Ammon's horn (tissue), 1 donor: ENCODE results near the gene SPRED2.

Experiments used
- DNase-seq: peaks from one replicate; pipeline ENCODE4 v3.0.0-alpha.2; 2016; ENCODE audit warnings: low spot score

SPRED2 gene

DNA sequence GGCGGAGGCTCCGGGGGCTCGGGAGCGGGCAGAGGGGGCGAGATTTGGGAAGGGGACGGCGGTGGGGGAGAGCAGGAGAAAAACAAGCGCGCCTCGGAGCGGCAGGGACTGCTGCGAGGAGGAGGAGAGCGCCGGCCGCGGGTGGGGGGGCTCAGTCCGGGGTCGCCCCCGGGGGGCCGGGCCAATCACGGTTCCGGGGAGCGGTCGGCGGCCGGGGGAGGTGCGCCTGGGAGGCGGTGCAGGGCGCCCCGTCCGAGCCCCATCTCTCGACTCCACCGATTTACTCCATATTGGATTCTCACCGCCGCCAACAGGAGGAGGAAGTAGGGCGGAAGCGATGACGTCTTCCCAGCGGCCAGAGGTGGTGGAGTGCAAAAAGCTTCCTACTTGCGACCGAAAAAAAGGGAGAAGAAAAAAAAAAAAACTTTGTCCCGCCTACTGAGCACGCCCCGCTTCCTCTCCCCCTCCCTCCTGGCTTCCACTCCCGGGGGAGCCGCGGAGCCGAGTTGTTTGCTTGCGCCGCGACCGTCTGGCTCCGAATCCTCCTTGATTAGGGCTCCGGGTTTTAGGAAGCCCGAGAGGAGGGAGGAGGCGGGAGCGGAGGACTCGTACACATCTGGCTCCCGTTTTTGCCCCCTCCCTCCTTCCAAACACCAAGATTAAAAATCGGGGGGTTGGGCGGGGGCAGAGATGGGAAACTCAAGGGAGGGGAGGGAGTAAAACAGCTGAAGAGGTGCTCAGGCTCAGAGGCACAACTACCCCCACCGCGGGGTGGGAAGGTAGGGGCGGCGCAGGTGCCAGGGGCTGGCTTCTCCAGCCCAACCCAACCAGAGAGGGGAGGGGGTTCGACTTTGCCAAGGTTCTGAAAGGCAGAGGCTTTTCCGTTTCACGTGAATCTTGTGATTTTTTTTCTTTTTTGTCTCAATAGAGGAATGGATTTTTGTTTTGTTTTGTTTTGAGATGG, at the start of gene SPRED2:
SPRED2 (minus strand) TSS at position 373 of the 964 bp plus-strand sequence. CDS start 612 bp downstream, outside the sequence.
- peak; percentile 88 for DNase-seq

DNA sequence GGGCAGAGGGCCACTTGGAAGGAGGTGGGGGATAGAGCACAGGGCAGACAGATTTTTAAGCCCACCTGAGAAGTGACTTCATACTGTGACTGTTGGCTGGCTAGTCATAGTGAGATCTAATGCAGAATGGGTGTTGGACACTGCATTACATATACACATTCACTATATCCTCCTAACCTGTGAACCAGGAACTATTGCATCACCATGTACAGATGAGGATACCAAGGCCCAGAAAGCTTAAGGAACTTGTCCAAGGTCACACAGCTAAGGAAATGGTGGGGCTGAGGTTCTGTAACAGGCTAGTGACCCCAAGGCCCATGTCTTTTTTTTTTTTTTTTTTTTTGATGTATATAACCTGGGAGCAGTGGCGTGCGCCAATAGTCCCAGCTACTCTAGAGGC, 49.6 kb upstream of the SPRED2 start:
- no peak for DNase-seq

DNA sequence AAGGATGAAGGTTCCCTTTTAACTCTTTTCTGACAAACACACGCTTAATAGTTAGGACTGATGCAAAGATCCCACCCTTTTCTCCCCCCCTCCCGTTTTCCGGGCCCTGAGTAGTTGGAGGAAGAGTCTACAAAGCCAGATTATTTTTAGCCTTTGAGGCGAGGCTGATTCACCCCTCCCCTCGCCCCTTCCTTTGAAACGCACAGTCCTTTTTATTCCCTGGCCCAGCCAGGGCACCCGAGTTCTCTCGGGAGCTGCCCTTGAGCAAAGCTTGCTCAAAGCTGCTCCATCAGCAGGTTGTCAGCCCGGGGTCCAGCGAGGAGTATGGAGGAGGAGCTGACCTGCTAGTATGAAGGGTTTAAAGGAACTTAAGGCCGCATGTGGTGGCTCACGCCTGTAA, 47.1 kb upstream of the SPRED2 start:
- DNase-seq, result no peak

DNA sequence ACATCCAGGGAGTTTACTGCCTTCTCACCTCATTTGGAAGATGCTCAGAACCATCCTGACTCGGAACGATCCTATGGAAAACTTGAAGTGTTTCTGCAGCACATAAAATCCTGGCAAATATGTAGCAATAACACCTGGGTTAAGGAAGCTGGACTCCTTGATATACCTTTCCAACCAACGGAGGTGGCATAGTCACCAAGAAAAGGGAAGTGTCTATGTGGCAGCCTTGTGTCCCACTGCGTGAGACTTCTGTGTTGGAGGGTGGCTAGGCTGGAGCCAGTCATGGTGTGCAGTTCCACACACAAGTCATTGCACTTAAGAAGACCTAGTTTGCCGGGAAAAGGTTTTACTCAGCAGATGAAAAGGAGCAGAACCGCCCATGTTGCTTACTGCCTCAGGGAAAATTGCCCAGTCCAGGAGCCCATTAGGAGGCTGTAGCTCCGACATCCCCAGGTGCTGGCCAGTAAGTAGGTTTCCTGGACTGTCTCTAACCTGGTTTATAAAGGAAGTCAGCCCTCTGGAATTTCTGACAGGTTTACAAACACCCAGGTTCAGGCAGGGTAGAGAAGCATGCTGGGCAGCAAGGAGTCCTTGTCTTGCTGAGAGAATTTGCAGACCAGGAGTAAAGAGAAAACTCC, 46.2 kb upstream of the SPRED2 start:
- DNase-seq, result no peak

DNA sequence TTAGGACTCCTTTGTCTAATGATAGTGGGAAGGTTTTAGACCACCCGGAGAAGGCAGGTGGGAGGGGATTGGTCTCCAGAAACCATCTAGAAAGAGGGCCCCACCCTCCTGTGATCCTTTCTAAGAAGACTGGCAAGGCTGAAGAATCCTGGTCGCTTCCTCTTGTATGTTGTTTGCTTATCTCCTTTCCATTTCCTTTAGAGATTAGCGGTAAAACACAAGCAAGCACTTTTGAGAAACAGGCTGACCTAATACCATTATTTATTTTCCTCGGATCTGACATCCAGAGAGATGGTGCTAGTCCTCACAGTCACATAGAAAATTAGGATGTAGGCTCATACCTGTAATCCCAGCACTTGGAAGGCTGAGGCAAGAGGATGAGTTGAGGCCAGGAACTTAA, 45.2 kb upstream of the SPRED2 start:
- no peak for DNase-seq

DNA sequence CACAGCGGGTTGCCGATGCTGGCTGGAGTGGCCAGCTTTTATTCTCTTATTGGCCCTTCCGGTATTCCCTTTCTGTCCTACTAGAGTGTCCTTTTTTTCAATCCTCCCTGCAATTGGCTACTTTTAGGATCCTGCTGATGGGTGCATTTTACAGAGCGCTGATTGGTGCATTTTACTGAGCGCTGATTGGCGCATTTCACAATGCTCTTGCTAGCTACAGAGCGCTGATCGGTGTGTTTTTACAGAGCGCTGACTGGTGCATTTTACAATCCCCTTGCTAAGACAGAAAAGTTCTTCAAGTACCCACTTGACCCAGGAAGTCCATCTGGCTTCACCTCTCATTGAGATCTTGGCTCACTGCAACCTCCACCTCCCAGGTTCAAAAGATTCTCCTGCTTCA, 44.4 kb upstream of the SPRED2 start:
- no peak for DNase-seq

- no peak for DNase-seq
Observed at GRCh38 chr2:65475000-65475399, 42.6 kb upstream of the SPRED2 start.

- DNase-seq, result no peak
Observed at GRCh38 chr2:65473045-65473444, 40.6 kb upstream of the SPRED2 start.

DNA sequence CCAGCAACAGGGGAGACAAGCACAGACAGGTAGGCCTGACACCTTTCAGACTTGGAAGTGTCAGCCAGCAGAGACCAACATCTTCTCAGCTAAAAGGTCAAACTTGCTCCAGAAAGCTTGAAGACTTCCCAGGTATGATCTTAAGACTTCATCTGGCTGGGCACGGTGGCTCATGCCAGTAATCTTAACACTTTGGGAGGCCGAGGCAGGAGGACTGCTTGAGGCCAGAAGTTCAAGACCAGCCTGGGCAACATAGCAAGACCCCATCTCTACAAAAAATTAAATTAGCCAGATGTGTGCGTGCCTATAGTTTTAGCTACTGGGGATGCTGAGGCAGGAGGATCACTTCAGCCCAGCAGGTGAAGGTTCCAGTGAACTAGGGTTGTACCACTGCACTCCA, 39.0 kb upstream of the SPRED2 start:
- DNase-seq, result no peak

DNA sequence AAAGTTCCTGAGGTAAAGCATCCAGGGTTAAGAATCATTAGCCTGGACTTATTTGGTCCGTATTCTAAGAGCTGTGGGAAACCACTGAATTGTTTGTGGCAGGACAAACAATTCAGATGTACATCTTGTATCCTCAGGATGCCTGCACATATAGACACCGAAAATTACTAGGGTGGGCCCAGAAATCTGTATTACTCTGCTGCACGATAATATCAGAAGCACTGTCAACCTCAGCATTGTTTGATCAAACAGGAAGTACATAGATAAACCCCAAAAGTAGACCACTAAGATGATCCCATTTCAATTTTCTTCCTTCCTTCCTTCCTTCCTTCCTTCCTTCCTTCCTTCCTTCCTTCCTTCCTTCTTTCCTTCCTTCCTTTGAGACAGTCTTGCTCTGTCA, 34.2 kb upstream of the SPRED2 start:
- DNase-seq, result no peak

- no peak for DNase-seq
Observed at GRCh38 chr2:65465857-65466256, 33.5 kb upstream of the SPRED2 start.

DNA sequence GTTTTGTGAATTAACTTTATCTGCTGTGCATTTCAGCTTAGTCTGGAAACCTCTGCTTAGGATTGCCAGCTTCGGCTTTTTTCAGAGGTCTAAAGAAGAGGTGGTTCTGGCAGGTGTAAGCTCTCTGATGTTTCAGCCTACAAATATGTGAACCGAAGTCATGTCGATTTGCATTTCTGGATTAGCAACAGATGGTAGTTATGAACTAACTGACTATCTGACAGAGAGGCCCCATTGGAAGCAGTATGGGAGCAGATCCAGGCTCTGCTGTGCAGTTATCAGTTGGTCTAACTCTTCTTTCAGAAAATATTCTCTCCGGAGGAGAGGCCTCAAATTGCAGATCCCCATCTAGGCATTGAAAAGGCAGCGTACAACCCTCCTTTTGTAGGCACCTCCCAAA, 32.7 kb upstream of the SPRED2 start:
- DNase-seq, result peak; percentile 27

DNA sequence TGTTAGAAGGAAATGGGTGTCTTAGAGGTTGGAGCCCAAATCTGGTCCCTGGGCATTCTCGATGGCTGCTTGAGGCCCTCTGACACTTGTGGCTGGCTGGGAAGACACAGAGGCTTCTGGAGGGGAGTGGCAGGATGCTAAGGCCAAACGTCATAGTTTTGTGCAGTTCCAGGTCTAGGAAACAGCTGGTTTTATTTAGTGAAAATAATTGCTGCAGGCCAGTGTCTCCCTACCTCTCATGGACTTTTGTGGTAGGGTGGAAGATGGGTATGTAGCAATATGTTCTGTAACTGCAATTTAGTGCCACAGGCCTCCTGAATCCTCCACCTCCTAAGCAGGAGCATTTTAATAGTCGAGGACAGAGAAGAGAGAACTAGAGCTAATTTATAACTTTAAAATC, 32.2 kb upstream of the SPRED2 start:
- no peak for DNase-seq

DNA sequence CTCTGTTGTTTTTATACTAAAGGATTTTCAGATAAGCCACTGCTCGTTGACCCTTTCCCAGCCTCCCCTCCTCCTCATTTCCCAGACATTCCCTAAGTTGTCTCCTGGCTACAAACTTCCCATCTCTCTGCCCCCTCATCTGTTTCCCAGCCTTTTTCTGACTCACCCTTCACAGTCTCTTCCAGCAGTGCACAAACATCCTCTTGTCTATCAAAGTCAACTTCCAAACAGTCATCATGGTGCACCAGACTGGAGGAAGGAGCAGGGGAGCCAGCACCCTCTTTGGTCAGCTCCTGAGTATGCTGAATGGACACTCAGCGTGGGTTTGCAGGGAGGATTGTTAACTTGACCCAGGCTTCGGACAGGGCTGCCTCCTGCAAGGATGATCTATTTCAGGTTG, 26.6 kb upstream of the SPRED2 start:
- DNase-seq, result no peak

GRCh38 chr2:65456886-65457285, 24.5 kb upstream of the SPRED2 start:
- DNase-seq, result no peak

DNA sequence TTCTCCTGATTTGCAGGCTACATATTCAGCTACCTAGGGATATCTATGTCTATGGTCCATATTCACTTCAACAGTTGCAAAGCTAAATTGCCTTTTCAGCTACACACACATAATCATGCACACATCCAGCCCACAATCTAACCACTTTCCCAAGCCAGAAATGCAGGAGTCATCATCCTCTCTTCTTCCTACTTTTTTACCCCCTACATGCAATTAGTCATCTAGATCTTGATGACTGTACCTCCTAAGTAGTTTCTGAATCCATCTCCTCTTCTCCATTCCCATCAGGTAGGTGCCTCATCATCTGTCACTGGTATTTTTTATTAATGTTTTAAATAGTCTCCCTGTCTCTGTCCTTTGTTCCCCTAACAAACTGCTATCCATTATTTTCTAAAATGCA, 23.7 kb upstream of the SPRED2 start:
- no peak for DNase-seq

- no peak for DNase-seq
Observed at GRCh38 chr2:65453916-65454315, 21.5 kb upstream of the SPRED2 start.

GRCh38 chr2:65452150-65452895, 19.9 kb upstream of the SPRED2 start:
- DNase-seq, result no peak

DNA sequence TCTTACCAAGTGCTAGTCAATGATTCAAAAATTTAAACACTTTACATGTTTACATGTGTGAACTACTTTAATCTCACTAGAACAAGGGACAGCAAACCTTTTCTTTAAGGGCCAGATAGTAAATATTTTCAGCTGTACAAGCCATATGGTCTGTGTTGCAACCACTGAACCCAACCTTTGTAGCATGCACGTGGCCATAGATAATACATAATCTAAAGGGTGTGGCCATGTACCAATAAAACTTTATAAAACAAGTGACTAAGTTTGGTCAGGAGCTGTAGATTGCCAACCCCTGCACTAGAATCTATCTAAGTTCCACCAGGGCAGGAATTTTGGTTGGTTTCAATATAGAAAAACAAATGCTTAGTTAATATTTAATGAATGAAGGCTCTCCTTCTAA, 18.4 kb upstream of the SPRED2 start:
- no peak for DNase-seq

GRCh38 chr2:65450393-65450792, 18.0 kb upstream of the SPRED2 start:
- DNase-seq, result no peak

DNA sequence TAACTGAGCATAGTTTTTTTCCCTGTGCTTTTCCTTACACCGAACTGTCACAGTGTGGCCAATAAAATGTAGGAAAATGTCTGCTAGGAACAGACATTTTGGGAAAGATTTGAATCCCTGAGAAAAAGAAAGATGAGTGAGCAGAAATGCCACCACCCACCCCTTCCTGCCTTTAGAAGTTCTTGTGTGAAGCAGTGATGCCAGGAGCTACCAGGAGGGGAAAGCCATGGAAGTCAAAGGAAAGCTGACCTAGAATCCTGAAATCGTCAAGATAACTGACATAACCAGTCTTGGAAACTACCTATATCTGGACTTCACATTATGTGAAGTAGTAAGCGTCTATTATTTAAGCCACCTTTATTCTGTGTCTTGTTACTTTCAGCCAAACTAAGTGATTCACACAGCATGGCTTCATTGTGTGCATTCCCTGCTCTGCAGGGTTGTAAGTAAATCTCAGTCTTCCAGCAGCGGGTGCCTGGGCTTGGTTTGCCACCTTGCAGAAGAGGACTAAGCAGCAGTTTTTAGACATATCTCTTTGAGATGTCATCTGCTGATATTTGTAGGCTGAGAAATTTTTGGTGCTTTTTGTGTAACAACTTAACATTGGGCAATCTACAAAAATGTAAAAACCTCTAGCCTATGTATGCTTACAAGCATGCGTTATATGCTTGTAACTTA, 11.2 kb upstream of the SPRED2 start:
- no peak for DNase-seq

DNA sequence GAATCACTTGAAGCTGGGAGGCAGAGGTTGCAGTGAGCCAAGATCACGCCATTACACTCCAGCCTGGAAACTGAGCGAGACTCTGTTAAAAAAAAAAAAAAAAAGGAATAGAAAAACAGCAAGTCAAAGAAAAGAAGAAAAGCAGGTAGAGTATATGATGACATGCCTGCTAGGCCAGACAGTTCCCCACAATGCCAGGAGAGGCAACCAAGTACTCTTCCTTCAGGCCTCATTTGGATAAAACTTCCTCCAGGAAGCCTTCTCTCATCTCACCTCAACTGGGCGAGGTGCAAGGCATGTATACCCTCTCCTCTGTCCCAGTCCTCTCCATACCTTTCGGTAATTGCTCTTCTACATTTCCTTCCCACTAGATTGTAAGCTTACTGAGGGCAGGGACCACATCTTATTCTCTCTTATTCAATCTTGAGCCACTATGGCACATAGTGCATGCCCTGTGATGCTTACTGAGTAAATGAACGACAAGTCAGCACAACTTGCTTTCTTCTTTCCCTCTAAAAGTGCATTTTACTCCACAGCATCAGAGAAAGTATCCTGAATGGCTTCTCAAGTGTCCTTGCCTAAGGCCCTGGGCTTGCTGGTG, 10.1 kb upstream of the SPRED2 start:
- DNase-seq, result no peak
